Medulla oblongata (tissue), 1 donor: Measurements from ENCODE around the gene UTP11.
A peak's percentile ranks its signal among the peaks of the same experiment; 100 is the strongest.

ENCODE experiments used
- DNase-seq: peaks from one replicate; pipeline ENCODE4 v3.0.0-alpha.2; 2015; ENCODE audit errors: extremely low spot score

Gene UTP11

GRCh38 chr1:38003261-38004250 is 9.0 kb upstream of the UTP11 start:
- peak; percentile 81 for DNase-seq

- peak; percentile 21 for DNase-seq
Observed at GRCh38 chr1:38004284-38005108, 8.0 kb upstream of the UTP11 start.

- DNase-seq: no peak
Observed at GRCh38 chr1:38005195-38006007, 7.1 kb upstream of the UTP11 start, which contains the start of gene FHL3. Gene FHL3 (minus strand): TSS chr1:38005514. CDS start chr1:37999412, 6,102 bp downstream.

GRCh38 chr1:38006008-38006828 is 6.3 kb upstream of the UTP11 start:
- DNase-seq: no peak

GRCh38 chr1:38009088-38009840 is 3.3 kb upstream of the UTP11 start:
- DNase-seq: no peak

GRCh38 chr1:38009841-38010180 is 2.7 kb upstream of the UTP11 start:
- DNase-seq: no peak

- no peak for DNase-seq
Observed at GRCh38 chr1:38013227-38013622, 691 bp downstream of the UTP11 start.

- no peak for DNase-seq
Observed at GRCh38 chr1:38014171-38014570, 1.6 kb downstream of the UTP11 start.

- no peak for DNase-seq
Observed at GRCh38 chr1:38014724-38015424, 2.3 kb downstream of the UTP11 start.

- DNase-seq: peak; percentile 47
Observed at GRCh38 chr1:38015978-38016725, 3.6 kb downstream of the UTP11 start.

- DNase-seq: no peak
Observed at GRCh38 chr1:38018864-38019343, 6.4 kb downstream of the UTP11 start.

- DNase-seq: no peak
Observed at GRCh38 chr1:38020396-38020795, 7.9 kb downstream of the UTP11 start.

GRCh38 chr1:38021969-38022368 is 9.4 kb downstream of the UTP11 start:
- DNase-seq: no peak

- DNase-seq: no peak
Observed at GRCh38 chr1:38022810-38023209, 10.3 kb downstream of the UTP11 start.

- no peak for DNase-seq
Observed at GRCh38 chr1:38025233-38025632, 12.7 kb downstream of the UTP11 start.

- DNase-seq: no peak
Observed at GRCh38 chr1:38025664-38026063, 13.1 kb downstream of the UTP11 start.

GRCh38 chr1:38026592-38027200 is 14.2 kb downstream of the UTP11 start:
- DNase-seq: peak; percentile 57
